Stimulated activated CD8-positive, alpha-beta memory T cell treated with anti-CD3 and anti-CD28 coated beads, Interleukin-12 subunit alpha, Interleukin-12 subunit beta, amount 100 ng/mL, for 4 hours (primary cell): ENCODE results near the gene TBC1D16.

ENCODE experiments used
- DNase-seq: peaks from one replicate; pipeline ENCODE4 v3.0.0-alpha.2; 2020; ENCODE audit warnings: low read depth

The TBC1D16 gene

GRCh38 chr17:79937391-79938335, 98.0 kb downstream of the TBC1D16 start:
- no peak for DNase-seq

DNA sequence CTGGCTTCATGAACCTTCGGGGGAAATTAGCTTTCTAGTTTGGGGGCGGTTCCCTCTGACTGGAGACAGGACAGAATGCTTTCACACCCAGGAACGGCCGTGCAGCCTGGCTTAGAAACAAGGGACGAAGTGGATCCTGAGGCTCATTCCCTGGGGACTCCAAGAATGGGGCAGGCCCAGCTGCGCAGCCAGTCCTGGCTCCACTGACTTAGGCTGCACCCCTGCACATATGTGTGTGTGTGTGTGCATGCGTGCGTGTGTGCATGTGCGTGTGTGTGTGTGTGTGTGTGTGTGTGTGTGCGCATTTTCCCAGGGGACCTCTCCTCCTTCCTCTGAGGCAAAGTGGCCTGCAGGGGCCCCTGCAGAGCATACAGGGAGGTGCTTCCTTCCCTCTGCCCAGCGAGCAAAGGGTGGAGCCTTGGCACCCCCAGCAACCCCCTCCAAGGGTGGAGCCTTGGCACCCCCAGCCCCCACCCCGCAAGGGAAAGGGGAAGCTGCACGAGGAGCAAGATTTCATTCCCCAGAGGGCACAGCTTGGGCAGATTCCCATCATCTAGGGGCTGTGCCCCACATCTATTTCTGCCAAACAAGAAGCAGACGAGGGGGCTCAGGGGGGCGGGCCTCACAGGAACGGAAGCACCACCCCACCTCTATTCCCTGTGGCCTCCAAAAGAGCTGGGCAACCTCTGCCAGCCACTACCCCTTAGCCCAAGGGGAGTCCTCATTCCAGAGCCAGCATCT, 98.9 kb downstream of the TBC1D16 start:
- no peak for DNase-seq

DNA sequence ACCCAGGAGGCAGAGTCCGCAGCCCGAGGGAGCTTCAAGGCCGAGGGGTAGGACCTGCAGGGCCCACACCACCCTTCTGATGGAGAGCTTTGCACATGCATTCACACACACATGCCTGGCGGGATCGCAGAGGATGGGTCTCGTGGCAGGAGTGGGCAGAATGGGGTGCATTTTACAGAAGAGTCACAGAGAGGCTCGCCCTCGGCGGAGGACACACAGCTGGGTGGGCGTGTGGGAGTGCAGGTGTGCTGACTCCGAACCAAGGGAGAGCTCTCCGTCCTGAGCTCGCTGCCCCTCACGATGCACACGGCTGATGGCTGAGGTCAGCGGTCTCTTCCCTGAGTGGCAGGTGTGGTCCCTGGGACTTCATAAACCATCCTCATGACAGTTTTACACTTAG, 99.6 kb downstream of the TBC1D16 start:
- no peak for DNase-seq

DNA sequence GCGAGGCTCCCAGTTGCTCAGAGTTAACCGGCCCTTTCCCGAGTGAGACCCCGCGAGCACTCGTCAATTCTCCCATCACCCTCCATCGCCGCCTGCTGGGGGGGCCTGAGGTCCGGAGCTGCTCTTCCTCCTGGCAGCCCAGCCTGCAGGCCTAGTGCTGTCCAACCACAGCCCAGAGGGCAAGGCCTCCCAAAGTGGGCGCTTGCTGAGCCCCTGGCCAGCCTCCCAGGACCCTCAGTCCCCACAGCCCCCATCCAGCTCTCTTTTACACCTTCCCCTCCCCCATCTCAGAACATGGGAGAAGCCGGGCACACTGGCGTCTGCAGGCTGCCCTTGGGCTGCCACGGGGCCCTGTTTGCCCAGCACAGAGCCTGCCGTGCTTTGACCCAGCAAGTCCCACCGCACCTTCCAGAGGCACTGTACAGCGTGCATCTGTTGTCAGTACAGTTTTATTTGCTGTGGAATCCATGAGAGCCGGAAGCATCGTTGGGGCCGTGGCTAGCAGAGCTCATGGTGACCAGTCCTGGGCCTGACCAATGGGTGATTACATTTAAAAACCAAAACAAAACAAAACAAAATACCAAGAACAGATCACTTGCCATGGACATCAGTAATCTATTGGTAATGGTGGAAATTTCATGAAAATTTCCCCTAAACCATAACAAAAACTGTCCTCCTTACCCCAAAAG, 100.3 kb downstream of the TBC1D16 start:
- no peak for DNase-seq

GRCh38 chr17:79934653-79934970, 101.1 kb downstream of the TBC1D16 start:
- DNase-seq: no peak

- no peak for DNase-seq
Observed at GRCh38 chr17:79933863-79934652, 101.6 kb downstream of the TBC1D16 start.

GRCh38 chr17:79932451-79933306, 103.0 kb downstream of the TBC1D16 start:
- DNase-seq: no peak

- DNase-seq: no peak
Observed at GRCh38 chr17:79931817-79932309, 103.8 kb downstream of the TBC1D16 start.

- no peak for DNase-seq
Observed at GRCh38 chr17:79930877-79931816, 104.5 kb downstream of the TBC1D16 start.

GRCh38 chr17:79930062-79930876, 105.4 kb downstream of the TBC1D16 start:
- no peak for DNase-seq

DNA sequence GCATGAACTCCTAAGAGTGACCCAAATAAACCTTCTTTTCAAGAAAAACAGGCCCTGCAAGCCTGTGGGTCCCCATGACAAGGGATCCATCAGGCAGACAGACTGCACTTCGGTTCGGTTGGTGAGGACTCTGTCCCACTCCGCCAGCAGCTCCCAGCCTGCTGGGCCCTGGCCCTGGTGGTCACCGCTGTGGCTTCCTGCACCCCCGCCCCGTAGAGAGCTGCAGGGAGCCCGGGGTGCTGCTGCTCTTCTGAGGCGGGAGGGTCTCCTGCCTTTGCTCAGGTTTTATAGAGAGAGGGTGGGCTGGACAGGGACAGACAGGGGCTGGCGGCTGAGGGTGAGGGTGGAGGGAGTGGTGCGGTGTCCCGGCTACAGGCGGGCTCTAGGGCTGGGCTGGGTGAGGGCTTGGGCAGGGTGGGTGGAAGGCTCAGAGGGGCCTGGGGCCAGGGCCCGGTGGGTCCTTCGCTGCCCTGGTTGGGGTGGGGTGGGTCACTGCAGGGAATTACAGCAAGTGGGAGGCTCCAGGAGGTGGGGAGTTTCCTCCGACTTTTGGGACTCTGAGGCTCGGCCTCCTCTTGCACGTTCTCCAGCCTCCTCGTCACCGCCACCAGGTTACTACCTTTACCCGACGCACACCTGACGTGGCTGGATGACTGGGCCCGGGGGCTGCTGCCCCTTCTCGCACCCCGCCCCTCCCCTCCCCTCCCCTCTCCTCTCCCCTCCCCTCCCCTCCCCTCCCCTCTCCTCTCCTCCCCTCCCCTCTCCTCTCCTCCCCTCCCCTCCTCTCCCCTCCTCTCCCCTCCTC, 106.2 kb downstream of the TBC1D16 start:
- no peak for DNase-seq

GRCh38 chr17:79928502-79929256, 107.0 kb downstream of the TBC1D16 start:
- no peak for DNase-seq

- DNase-seq: no peak
Observed at GRCh38 chr17:79927688-79928501, 107.8 kb downstream of the TBC1D16 start.

- DNase-seq: no peak
Observed at GRCh38 chr17:79927136-79927661, 108.5 kb downstream of the TBC1D16 start.

DNA sequence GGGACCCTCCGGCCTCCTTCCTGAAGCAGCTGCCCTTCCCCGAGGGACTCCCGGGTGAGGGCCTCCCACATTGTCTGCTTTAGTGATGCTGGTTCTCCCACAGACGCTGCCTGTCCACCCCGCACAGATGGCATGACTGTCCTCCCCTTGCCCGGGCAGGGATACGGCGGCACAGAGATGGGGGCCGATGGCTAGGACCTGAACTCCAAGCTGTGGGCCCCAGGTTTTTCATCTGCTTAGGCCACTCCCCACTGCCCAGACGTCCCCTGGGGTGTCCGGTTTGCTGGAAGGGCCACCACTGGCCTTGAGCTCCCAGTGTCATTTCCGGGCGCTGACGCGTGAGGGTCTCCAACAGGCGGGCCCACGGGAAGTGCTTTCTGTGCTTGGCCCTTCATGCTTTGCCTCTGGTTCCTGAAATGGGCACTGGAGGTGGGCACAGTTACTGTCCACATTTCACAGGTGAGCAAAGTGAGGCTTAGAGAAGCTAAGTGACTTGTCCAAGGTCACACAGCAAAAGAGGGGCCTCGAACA, 109.0 kb downstream of the TBC1D16 start:
- no peak for DNase-seq

- DNase-seq: no peak
Observed at GRCh38 chr17:79926142-79926604, 109.5 kb downstream of the TBC1D16 start.
